Measurements from ENCODE around the gene FANCC.

The FANCC gene

DNA sequence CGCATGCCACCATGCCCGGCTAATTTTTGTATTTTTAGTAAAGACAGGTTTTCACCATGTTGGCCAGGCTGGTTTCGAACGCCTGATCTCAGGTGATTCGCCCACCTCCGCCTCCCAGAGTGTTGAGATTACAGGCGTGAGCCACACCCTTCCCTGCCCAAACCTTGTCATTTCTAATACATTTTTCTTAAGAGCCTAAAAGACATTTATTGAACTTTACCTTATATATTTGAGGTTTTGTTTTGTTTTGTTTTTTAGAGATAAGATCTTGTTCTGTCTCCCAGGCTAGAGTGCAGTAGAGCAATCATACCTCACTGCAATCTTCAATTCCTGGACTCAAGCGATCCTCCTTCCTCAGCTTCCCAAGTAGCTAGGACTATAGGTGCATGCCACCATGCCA is 39.8 kb upstream of the FANCC start:
- in situ Hi-C loops (cut with HindIII; ENCODE audit: low pct_ligation_motif_present, low sequenced_read_pairs): no loop called here
- TF ChIP-seq, protein P1, sequence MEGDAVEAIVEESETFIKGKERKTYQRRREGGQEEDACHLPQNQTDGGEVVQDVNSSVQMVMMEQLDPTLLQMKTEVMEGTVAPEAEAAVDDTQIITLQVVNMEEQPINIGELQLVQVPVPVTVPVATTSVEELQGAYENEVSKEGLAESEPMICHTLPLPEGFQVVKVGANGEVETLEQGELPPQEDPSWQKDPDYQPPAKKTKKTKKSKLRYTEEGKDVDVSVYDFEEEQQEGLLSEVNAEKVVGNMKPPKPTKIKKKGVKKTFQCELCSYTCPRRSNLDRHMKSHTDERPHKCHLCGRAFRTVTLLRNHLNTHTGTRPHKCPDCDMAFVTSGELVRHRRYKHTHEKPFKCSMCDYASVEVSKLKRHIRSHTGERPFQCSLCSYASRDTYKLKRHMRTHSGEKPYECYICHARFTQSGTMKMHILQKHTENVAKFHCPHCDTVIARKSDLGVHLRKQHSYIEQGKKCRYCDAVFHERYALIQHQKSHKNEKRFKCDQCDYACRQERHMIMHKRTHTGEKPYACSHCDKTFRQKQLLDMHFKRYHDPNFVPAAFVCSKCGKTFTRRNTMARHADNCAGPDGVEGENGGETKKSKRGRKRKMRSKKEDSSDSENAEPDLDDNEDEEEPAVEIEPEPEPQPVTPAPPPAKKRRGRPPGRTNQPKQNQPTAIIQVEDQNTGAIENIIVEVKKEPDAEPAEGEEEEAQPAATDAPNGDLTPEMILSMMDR (IDR thresholded peaks at IDR 0.05; ENCODE audit: low read depth, low read length, missing control alignments): no peak
- Histone ChIP-seq H3K36me3 (replicated peaks) (no peaks in the 10 kb centered on the region), H3K27ac (no peak overlapping the region), H3K4me3 (ENCODE audit: low read depth, low read length) (no peak overlapping the region), H3K27me3 (replicated peaks) (no peaks in the 10 kb centered on the region)
- DNase-seq: no peak

DNA sequence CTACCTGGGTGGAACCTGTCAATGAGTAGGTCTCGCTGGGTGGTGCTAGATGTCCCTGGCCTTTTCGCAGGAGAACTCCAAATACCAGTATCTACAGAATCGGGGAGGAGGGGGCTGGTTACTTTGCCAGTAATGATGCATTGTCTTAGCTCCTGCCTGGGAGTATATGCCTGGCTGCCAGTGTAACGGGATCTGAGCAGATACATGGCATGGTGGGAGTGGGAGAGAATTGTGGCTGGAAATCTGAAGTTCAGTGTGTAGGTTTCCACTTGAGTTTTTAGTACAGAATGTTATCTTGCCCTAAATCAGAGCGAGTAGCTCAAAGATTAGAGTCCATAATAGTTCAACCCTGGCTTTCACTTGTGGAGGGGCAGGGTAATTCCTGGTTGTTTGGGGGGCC is 38.0 kb upstream of the FANCC start:
- Histone ChIP-seq H3K27me3 (replicated peaks) (no peaks in the 10 kb centered on the region), H3K27ac (no peak overlapping the region), H3K4me3 (ENCODE audit: low read depth, low read length) (no peak overlapping the region), H3K36me3 (replicated peaks) (no peaks in the 10 kb centered on the region)
- no peak for DNase-seq
- TF ChIP-seq, protein P1 (IDR thresholded peaks at IDR 0.05; ENCODE audit: low read depth, low read length, missing control alignments): no peak
- in situ Hi-C loops (cut with HindIII; ENCODE audit: low pct_ligation_motif_present, low sequenced_read_pairs): no loop called here

- Histone ChIP-seq H3K27me3 (replicated peaks) (peaks cover 18% of the 10 kb centered on the region), H3K4me3 (ENCODE audit: low read depth, low read length) (no peak overlapping the region), H3K27ac (no peak overlapping the region), H3K36me3 (replicated peaks) (no peaks in the 10 kb centered on the region)
- in situ Hi-C loops (cut with HindIII; ENCODE audit: low pct_ligation_motif_present, low sequenced_read_pairs): no loop called here
- no peak for DNase-seq
- TF ChIP-seq, protein P1 (IDR thresholded peaks at IDR 0.05; ENCODE audit: low read depth, low read length, missing control alignments): no peak
Measured at GRCh38 chr9:95351051-95351450, 33.5 kb upstream of the FANCC start.

DNA sequence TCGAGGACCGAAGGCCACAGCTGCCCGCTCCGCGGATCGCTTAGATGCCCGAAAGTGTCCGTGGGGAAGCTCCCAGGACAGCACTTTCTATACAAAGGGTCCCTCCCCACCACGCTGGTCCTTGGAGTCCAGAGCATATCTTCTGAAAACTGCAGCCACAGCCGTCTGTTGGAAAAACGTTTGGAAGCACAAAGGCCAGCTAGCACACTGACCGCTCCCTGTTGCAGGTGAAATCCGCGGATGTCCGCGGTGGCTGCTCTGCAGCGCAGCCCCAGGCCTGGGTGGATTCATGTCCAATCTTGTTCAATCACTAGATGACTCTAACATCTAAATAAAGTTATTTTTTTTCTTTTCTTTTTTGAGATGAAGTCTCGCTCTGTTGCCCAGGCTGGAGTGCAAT is 32.8 kb upstream of the FANCC start:
- TF ChIP-seq, protein P1 (IDR thresholded peaks at IDR 0.05; ENCODE audit: low read depth, low read length, missing control alignments): no peak
- peaks cover 18% of the 10 kb centered on the region for H3K27me3 ChIP-seq (replicated peaks)

GRCh38 chr9:95349091-95350038 is 31.9 kb upstream of the FANCC start:
- no peak for DNase-seq
- TF ChIP-seq, protein P1 (IDR thresholded peaks at IDR 0.05; ENCODE audit: low read depth, low read length, missing control alignments): no peak
- Histone ChIP-seq H3K27ac (no peak overlapping the region), H3K4me3 (ENCODE audit: low read depth, low read length) (peak overlapping the region; percentile 43), H3K36me3 (replicated peaks) (no peaks in the 10 kb centered on the region), H3K27me3 (replicated peaks) (peaks cover 18% of the 10 kb centered on the region)
- in situ Hi-C loops (cut with HindIII; ENCODE audit: low pct_ligation_motif_present, low sequenced_read_pairs): no loop called here

More for the DNA sequence above, 32.8 kb upstream of the FANCC start:
- in situ Hi-C loops (cut with HindIII; ENCODE audit: low pct_ligation_motif_present, low sequenced_read_pairs): no loop called here
- no peak for DNase-seq
- no peak overlapping the region for H3K27ac ChIP-seq
- H3K4me3 ChIP-seq (ENCODE audit: low read depth, low read length): no peak overlapping the region
- H3K36me3 ChIP-seq (replicated peaks): no peaks in the 10 kb centered on the region

Measured in brain microvascular endothelial cell (primary cell).